ENCODE measurements around the gene SPATA46.
"Not testable (repeated sequence)": the region's sequence is repeated elsewhere in the genome, so short reads cannot be mapped to it uniquely, and the experiment has no call there.

Gene SPATA46

GRCh38 chr1:162373072-162373427 is 3.6 kb downstream of the SPATA46 start:
- no peak for DNase-seq

DNA sequence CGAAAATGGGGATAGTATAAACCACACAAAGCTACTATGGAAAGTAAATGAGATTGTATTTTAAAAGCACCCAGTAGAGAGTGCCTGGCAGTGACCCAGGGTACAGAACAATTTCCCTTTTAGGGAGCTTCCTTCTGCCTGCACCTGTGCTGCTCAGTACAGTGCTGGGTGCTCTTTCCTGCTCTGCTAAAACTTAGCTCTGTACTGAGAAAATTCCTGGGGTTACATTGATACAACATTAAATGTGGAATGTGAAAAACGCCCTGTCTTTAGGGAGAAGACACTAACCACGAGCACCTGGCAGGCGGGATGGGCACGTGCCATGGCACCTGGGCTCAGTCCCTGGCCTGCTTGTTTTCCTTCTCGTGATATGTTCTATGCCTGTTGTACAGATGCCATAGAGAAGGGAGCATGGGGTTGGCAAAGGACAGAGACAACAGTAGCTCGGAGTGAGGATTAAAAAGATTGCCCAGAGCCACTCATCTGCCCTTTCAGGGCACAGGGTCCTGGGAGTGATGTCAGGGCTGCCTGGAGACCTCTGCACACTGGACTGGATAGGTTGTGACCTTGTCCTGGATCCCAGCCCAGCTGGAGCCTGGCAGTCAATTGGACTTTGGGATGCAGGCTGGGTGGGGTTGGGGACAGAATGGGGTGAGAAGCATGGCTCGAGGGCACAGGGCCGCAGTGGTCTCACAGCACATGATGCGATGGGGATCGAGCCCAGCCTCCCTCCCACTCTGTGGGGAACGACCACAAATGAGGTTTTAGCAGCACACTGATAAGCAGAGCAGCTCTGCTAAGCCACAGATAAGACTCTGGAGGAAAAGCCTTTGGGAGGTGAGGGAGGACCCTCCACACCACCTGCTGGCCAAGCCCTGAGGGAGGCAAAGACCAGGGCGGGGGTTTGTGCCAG is 4.2 kb downstream of the SPATA46 start:
- no peak for DNase-seq

DNA sequence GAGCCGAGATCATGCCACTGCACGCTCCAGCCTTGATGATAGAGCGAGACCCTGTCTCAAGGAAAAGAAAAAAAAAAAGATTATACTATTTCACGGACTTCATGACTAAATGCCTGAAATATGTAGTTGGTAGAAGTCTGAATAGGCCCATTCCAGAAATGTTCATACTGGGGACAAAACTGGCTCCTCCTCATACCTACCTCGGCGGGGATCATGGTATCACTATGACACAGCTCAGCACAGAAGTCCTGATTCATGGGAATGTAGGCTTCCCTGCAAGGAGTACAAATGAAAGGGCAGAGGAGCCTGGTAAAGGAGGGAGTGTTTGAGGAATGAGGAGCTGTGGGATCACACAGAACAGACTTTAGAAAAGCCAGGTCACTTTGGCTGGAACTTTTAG is 5.0 kb downstream of the SPATA46 start:
- DNase-seq = no peak

DNA sequence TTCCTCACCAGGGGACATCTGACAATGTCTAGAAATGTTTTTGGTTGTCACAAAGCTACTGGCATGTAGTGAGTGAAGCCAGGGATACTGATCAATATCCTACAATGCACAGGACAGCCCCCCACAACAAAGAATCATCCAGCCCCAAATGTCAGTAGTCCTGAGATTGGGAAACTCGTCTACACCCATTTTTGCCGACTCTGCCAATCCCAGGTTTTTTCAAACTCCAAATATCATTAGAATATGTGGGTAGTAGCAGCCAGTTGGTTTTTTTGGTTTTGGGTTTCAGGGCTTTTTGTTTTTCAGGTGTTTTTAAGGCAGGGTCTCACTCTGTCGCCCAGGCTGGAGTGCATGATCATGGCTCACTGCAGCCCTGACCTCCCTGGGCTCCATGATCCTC is 5.9 kb downstream of the SPATA46 start:
- no peak for DNase-seq

DNA sequence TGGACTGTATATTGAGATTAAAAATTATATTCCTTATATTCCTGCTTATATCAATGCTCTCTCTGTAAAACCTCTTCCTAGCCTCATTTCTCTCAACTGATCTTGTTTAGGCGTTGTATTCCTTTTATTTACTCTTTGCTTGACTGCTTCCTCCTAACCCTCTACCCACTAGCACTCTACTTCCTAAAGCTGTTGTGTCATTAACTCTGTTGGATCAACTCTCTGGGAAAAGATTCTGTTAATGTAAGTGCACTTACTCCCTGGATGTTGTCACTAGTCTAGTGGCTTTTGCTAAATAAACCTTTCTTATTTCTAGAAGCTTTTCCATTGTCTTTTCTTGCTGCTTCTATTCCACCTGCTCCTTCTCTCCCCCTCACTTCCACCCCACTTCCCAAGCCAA is 6.5 kb downstream of the SPATA46 start:
- no peak for DNase-seq

DNA sequence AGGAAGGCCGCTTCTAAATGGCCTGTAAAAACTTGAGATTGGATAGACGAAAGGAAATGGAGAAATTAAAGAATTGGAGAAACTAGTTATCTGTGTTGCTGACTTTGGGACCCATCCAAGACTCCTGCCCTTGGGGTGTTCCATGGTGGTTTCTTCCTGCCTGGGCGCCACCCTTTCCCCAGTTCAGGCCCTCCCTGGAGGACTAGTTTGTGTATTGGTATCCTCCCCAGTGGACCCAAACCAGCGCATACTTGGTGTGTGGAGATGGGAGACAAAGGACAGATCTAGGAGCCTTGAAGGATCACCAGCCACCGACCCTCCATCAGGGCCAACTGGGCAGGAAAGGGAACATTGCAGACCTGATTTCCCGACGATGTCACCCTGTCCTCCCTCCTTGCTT is 7.1 kb downstream of the SPATA46 start:
- DNase-seq = no peak

DNA sequence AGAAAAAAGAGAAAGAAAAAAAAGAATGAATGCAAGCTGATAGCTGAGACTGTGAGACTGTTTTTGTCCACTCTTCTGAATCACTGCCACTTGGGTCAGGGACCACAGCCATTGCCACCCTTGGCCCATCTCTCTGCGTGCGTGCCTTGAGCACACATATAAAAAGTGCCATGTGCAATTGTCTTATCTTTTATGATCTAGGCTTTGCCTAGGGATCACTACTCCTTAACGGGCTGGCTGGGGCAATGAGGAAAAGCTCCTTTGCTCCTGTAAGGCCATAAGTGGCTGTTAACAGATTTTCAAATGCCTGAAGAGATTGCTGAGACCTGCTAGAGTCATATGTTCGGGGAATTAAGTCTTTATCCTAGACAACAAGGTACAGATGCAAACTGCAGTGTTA is 8.2 kb downstream of the SPATA46 start:
- DNase-seq = no peak

DNA sequence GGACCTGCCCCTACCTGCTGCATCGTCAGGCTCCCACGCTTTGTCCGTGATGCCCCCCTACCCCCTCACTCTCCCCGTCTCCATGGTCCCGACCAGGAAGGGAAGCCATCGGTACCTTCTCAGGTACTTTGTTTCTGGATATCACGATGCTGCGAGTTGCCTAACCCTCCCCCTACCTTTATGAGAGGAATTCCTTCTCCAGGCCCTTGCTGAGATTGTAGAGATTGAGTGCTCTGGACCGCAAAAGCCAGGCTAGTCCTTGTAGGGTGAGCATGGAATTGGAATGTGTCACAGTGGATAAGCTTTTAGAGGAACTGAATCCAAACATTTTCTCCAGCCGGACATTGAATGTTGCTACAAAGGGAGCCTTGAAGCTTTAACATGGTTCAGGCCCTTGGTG is 8.9 kb downstream of the SPATA46 start:
- DNase-seq = no peak

- no peak for DNase-seq
Observed at GRCh38 chr1:162367073-162367472, 9.6 kb downstream of the SPATA46 start.

- DNase-seq = no peak
Observed at GRCh38 chr1:162366671-162367070, 10.0 kb downstream of the SPATA46 start.

DNA sequence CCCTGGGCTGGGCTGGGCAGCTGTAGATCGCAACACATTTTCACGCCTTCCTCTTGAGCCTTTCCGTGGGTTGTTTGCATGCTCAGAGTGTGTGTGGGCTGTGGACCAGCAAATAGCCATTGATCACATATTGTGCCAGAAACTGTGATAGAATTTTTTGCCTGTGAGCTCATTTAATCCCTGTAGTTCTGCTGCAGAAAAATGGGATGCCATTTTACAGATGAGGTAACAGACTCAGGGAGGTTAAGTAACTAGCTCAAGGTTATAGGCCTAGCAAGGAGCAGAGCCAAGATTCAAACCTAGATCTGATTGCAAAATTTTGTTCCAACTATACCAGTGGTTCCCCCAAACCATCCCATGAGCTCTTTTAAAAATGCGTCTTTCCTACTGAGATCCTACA is 10.5 kb downstream of the SPATA46 start:
- no peak for DNase-seq

- no peak for DNase-seq
Observed at GRCh38 chr1:162365284-162366020, 11.2 kb downstream of the SPATA46 start.

DNA sequence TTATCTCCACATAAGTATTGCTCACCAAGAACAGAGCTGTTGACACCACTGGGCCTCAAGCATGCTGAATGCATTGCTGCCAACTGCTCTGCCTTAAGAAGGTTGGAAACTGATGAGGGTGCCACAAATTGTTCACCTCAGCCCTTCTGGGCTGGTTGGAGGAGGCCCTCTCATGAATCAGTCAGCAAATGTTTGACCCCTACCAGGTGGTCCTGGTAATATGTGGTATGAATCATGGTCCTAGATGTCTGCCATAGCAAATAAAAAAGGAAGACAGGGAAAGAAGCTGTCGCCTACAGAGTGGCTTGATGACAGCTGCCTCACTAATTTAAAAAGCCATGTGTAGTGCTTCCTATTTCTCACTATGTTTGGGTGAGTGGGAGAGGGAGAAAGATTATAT is 12.2 kb downstream of the SPATA46 start:
- no peak for DNase-seq

- DNase-seq = no peak
Observed at GRCh38 chr1:162363823-162364222, 12.8 kb downstream of the SPATA46 start.

DNA sequence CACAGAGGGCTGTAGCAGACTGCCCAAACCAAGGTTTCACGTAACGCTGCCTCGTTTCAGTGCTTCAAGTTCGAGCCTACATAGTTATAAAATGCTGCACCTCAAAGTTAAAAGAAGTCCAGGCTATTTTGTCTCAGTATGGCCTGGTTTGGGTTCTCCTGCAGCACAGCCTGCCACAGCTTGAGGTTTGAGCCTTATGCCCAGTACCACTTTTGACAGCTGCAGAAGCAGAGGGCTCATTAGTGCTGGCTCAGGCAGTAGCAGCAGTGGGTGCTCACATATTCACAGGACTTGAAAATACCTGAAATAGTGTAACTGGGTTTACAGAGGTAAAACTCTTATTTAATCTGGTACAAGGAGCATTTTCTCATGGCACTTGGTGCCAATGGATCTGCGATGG is 15.3 kb downstream of the SPATA46 start:
- no peak for DNase-seq

- no peak for DNase-seq
Observed at GRCh38 chr1:162360874-162361260, 15.8 kb downstream of the SPATA46 start.

DNA sequence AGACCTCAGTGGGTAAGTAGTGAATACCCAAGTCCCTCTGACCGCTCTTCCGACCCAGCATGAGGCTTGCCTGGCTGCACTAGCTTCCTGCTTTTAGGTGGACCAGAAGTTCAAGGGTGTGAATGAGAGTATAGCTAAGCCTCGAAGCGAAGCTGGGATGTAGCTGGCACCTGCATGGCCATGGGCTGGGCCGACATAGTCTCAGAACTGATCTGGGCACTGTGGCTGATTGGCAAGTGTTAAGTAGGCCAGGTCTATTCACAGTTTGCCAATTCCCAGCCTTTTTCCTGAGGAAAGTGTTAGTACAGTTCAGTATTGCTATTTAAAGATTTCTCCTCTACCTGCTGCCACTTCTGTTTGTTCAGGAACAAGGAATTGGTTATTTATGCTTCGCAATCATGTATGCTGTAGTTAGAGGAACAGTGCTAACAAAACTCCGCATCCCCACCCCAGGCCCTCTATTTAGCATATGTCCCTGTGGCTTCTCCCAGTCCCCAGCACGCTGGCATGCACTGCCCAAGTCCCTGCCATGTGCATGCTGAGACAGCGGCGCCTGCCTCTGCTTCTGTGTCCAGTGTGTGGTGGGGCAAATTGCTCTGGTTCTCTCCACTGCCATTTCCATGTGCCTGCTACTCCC is 16.3 kb downstream of the SPATA46 start:
- no peak for DNase-seq

DNA sequence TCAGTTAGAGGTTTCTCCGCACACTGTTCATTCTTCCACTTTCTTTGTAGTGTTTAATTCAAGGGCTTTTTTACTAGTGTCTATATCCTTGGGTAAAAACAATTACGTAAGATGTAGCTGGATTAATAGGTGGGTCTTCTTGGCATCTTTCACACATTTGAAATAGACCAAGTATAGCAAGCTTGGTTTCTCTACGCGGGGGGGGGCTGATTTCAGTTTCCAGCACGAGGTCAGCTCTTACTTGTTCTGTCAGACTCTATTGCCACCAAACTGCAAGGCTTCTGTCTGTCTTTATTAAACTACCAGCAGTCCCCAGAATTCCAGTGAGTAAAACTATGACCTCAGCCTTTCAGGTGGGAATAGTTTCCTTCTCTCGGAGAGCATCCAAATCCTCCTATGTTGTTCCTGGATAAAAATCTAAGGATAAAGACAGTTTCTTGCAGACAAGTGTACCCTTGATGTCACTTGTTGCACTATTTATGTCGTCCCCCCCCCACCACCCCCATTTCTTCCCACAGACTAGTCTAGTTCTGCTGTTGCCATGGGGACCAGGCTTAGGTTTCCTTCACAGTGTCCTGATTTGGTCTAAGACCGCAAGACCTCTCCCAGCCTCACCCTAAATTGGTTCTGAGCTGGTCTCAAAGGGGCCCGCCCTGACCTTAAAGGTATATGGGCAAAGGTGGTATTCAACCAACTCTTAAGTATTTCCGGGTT is 17.0 kb downstream of the SPATA46 start:
- no peak for DNase-seq

GRCh38 chr1:162358928-162359327 is 17.7 kb downstream of the SPATA46 start:
- no peak for DNase-seq

- no peak for DNase-seq
Observed at GRCh38 chr1:162357681-162358266, 18.9 kb downstream of the SPATA46 start.

GRCh38 chr1:162353702-162354101 is 23.0 kb downstream of the SPATA46 start:
- DNase-seq = no peak

DNA sequence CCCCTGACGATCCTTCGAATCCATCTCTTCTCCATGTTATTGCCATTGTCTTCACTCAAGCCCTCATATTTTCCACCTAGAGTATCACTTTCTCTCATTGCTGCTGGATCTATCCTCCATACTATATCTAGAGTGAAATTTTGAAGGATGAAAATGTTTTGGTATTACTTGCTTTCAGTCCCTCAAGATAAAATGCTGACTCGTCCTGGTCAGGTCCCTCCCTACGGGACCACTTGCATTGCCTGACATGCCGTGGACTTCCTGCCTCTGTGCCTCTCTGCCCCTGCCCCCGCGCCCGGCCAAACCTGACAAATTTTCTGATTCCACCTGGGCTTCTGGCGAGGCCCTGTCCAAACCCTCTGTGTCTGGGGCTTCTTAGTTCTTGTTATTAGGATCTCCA is 23.6 kb downstream of the SPATA46 start:
- no peak for DNase-seq

GRCh38 chr1:162351874-162352273 is 24.8 kb downstream of the SPATA46 start:
- DNase-seq = not testable (repeated sequence)
